ENCODE results near the gene PON1. TPM values are rescaled to one million over a fixed set of nuclear protein-coding genes. Genes with fewer than 3 reads are reported as not detected.

The PON1 gene
- total RNA-seq, 2 experiments from 2014 or later = not detected

- ChIA-PET POLR2A (no interaction called here), CTCF (no interaction called here)
- Histone ChIP-seq H3K27ac (ENCODE audit: low read depth in 1 of 2, low read length in 2 of 2) (no peak overlapping the region), H3K4me1 (ENCODE audit: insufficient read depth, low read length) (no peaks in the 10 kb centered on the region), H3K36me3 (ENCODE audit: insufficient read depth, low read length) (no peaks in the 10 kb centered on the region), H3K4me3 (ENCODE audit: low read length) (no peak overlapping the region), H3K9me3 (ENCODE audit: control insufficient read depth in 1 of 2, insufficient read depth in 1 of 2, low read length in 2 of 2) (no peaks in the 10 kb centered on the region), H3K27me3 (ENCODE audit: control insufficient read depth in 1 of 2, insufficient read depth in 2 of 2, low read length in 2 of 2) (no peaks in the 10 kb centered on the region)
- no peak for DNase-seq
- no peak for ATAC-seq (ENCODE audit: poor library complexity)
- intact Hi-C loops (cut with DNase I, micrococcal nuclease) = no loop called here
- Mint-ChIP-seq H3K4me3 (no peak overlapping the region), H3K27me3 (no peaks in the 10 kb centered on the region), H3K36me3 (ENCODE audit: low read depth) (no peaks in the 10 kb centered on the region), H3K9me3 (no peaks in the 10 kb centered on the region), H3K27ac (no peak overlapping the region), H3K4me1 (ENCODE audit: low read depth) (no peaks in the 10 kb centered on the region)
- no peak for TF ChIP-seq CTCF (IDR thresholded peaks at IDR 0.05)
Observed at GRCh38 chr7:95263785-95264362, 60.5 kb downstream of the PON1 start.

GRCh38 chr7:95262875-95263274 is 61.5 kb downstream of the PON1 start:
- Mint-ChIP-seq H3K36me3 (ENCODE audit: low read depth) (no peaks in the 10 kb centered on the region), H3K27me3 (no peaks in the 10 kb centered on the region), H3K9me3 (no peaks in the 10 kb centered on the region), H3K27ac (no peak overlapping the region), H3K4me3 (no peak overlapping the region), H3K4me1 (ENCODE audit: low read depth) (no peaks in the 10 kb centered on the region)
- POLR2A ChIA-PET = no interaction called here
- no peaks in the 10 kb centered on the region for H3K36me3 ChIP-seq (ENCODE audit: insufficient read depth, low read length)
- no peaks in the 10 kb centered on the region for H3K4me1 ChIP-seq (ENCODE audit: insufficient read depth, low read length)
- DNase-seq (no peak), ATAC-seq (ENCODE audit: poor library complexity) (no peak)
- TF ChIP-seq CTCF (IDR thresholded peaks at IDR 0.05) = no peak
- H3K27me3 ChIP-seq (ENCODE audit: control insufficient read depth in 1 of 2, insufficient read depth in 2 of 2, low read length in 2 of 2) = no peaks in the 10 kb centered on the region
- intact Hi-C loops (cut with DNase I, micrococcal nuclease) = no loop called here
- no peaks in the 10 kb centered on the region for H3K9me3 ChIP-seq (ENCODE audit: control insufficient read depth in 1 of 2, insufficient read depth in 1 of 2, low read length in 2 of 2)
- no peak overlapping the region for H3K4me3 ChIP-seq (ENCODE audit: low read length)
- CTCF ChIA-PET = no interaction called here
- no peak overlapping the region for H3K27ac ChIP-seq (ENCODE audit: low read depth in 1 of 2, low read length in 2 of 2)

- ATAC-seq (ENCODE audit: poor library complexity) = no peak
- no peak for TF ChIP-seq CTCF (IDR thresholded peaks at IDR 0.05)
Observed at GRCh38 chr7:95261895-95262415, 62.4 kb downstream of the PON1 start.

More at GRCh38 chr7:95261895-95262415, 62.4 kb downstream of the PON1 start:
- H3K27me3 Mint-ChIP-seq = no peaks in the 10 kb centered on the region
- ChIA-PET POLR2A (no interaction called here), CTCF (no interaction called here)
- intact Hi-C loops (cut with DNase I, micrococcal nuclease) = no loop called here
- no peak overlapping the region for H3K4me3 Mint-ChIP-seq
- no peaks in the 10 kb centered on the region for H3K36me3 Mint-ChIP-seq (ENCODE audit: low read depth)
- H3K27me3 ChIP-seq (ENCODE audit: control insufficient read depth in 1 of 2, insufficient read depth in 2 of 2, low read length in 2 of 2) = no peaks in the 10 kb centered on the region
- no peak for DNase-seq
- no peaks in the 10 kb centered on the region for H3K36me3 ChIP-seq (ENCODE audit: insufficient read depth, low read length)
- no peaks in the 10 kb centered on the region for H3K4me1 ChIP-seq (ENCODE audit: insufficient read depth, low read length)
- H3K27ac ChIP-seq (ENCODE audit: low read depth in 1 of 2, low read length in 2 of 2) = no peak overlapping the region
- no peak overlapping the region for H3K27ac Mint-ChIP-seq
- no peaks in the 10 kb centered on the region for H3K9me3 ChIP-seq (ENCODE audit: control insufficient read depth in 1 of 2, insufficient read depth in 1 of 2, low read length in 2 of 2)
- no peak overlapping the region for H3K4me3 ChIP-seq (ENCODE audit: low read length)
- no peaks in the 10 kb centered on the region for H3K9me3 Mint-ChIP-seq
- no peaks in the 10 kb centered on the region for H3K4me1 Mint-ChIP-seq (ENCODE audit: low read depth)

Data from CD4-positive, alpha-beta T cell (primary cell).